HG02759 (cell line): ENCODE data around the gene PRR18.

ENCODE experiments used
- ATAC-seq: cut with Tn5 transposase; IDR thresholded peaks from one replicate; pipeline ENCODE4 v1.9.1; 2021; ENCODE audit warnings: mild to moderate bottlenecking, moderate library complexity; ENCODE audit not compliant: unreplicated experiment

Gene PRR18

DNA sequence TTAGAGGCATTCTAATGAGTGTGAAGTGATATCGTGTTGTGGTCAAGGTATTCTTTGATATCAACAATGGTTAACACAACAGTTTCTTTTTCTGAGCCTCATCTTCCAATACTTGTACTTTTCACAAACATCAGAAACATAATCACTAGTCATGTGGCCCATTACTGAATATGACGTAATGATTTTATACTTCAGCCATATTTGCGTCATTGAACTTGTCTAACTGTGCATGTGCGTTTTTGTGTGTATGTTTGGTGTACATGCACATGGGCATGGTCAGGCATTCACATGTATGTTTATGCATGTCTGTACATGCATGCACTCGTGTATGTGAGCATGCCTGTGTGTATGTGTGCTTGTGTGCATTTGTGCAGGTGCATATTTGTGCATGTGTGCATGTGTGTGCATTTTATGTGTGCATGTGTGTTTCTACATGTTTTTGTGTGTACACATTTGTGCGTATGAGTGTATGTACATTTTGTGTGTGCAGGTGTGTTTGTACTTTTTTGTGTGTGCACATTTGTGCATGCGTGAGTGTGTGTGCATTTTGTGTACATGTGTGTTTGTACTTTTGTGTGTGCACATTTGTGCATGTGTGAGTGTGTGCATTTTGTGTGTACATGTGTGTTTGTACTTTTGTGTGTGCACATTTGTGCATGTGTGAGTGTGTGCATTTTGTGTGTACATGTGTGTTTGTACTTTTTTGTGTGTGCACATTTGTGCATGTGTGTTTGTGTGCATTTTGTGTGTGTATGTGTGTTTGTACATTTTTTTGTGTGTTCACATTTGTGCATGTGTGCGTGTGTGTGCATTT lies 29.4 kb downstream of the PRR18 start:
- no peak for ATAC-seq

DNA sequence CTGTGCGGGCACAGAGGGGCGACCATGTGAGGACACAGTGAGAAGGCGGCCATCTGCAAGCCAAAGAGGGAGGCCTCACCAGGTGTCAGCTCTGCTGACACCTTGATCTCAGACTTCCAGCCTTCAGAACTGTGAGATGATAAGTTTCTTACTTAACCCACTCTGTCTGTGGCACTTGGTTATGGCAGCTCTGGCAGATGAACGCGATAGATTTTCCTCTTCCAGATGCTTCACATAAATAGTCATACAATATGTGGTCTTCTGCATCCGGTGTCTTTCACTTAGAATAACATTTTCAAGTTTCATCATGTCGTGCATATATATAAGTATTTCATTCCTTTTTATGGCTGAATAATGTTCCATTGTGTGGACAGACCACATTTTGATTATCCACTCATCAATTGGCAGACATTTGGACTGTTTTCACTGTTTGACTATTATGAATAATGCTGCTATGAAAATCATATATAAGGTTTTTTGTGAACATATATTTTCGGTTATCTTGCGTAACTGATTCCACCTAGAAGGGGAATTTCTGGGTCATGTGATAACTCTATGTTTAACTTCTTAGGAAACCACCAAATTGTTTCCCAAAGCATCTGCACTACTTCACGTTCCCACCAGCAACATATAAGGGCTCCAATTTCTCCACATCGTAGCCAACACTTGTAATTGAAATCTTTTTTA lies 30.2 kb downstream of the PRR18 start:
- ATAC-seq = no peak

DNA sequence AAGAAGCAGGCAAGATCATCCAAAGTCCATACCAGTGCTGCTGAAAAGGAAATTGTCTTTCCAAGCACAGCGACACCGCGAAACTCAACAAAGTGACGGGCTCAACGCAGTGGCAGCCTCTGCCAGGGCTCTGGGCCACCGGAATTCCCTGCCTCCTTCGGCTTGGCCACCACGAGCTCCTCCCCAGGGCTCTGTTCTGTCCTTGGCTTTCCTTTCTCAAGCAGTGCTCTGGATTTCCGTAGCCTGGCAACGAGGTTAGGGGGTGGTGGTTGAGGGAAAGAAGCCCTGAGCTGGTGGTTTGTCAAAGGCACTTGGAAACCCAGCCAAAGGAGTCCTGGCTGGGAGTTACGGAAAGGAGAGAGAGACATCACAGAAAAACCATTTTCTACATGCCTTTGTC lies 31.2 kb downstream of the PRR18 start:
- no peak for ATAC-seq

DNA sequence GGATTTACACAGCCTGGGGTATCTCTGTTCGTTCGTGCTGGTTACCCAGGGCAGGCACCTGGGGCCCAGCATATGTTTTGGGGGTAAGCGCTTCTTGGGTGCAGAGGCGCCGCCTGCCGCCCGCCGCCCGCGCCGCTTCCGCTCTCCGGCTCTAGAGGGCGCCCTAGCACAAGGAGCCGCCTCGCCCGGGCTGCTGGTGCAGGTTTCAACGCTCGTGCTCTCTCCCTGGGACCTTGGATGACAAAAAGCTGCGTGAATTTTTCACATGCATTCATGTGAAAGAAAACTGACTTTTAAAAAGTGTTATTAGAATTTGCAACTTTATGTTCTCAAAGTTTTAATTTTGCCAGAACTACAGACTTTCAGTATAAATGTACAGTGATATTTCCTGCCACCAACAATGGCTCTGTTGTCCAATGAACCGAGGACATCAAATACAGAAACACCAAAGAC lies 32.5 kb downstream of the PRR18 start:
- peak; percentile 86 for ATAC-seq

DNA sequence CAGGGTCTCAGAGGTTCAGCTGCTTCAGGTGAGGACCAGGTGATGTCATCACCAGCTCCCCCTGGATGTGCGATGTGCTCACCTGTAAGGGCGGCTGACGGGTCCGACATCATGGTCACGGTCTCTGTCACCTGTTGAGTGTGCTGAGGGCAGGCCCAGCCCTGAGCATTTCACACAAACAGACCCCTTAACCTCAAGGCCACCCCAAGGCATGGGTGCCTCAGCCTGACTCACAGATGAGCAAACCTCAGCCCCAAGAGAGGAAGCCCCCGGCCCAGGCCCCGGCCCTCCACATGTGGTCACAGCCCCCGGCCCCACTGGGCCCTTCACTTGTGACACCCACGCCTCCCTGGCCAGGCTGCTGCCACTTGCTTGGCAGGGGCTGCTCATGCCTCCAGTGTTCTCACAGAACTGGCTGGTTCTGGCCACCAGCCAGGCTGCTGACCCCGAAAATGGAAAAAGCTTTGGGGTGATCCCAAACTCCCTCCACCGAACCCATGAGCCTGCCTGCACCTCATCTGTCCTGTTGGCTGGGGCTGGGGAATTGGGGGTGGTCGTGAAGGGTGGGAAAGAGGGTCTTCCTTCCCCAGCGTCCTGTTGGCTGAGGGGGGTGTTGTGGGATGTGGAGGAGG lies 33.3 kb downstream of the PRR18 start:
- ATAC-seq = no peak

DNA sequence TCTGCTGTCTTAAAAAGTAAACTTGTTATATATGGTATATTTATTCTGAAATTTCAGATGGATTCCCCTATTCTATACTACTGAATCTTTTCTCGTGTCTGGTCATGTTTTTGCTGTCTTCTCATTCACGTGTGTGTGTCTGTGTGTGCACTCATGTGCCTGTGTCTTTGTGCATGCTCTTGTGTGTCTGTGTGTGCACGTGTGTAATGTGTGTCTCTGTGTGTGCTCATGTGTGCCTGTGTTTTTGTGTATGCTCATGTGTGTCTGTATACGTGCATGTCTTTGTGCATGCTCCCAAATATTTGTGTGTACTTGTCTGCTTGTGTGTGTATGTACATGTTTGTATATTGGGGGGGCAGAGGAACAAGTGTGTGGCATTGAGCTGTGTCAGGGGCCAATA lies 34.0 kb downstream of the PRR18 start:
- ATAC-seq = no peak

DNA sequence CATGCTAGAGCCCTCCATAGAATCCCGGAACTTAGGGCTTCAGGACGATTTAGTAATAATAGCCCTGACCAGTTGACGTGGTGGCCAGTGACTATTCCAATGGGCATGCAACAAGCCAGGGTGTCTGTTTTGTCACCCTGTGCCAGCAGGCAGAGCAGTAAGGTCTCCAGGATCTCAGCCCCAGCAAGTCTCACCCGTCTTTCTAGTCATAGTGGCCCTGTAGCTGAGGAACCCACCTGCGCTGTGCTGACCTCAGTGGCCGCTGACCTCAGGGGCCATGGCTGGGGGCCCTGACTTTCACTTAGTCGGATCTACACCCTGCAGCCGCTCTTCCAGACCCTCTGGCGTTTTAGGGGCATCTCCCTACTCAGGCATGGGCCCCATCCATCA lies 36.8 kb downstream of the PRR18 start:
- no peak for ATAC-seq

DNA sequence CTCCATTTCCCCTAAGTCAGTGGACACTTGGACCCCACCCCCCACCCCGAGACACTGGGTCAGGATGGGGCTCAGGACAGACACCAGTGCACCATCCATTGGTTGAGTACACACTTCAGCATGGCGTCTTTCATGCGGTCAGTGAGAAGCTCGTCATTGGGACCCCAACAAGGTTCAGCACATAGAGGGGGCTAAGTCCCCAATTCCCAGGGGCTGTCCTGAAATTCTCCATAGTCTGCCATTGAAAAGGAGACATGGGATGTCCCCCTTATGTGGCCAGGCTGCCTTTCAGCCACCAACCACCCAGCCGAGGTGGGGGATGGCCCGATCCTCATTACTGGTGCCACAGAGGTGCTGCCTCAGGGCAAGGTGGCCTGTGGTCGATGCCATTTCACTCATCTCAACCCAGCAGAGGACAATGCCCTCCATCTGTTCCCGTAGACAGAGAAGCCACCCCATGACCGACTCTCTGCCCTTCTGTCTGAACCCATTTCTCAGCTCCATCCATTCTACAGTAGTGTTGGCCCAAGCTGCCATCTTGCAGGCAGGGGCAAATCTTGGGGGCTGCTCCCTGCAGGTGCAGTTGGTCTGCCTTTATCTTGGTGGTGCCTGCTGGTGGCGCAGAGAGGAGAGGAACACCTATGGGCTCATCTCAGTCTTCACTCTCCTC lies 37.4 kb downstream of the PRR18 start:
- no peak for ATAC-seq

DNA sequence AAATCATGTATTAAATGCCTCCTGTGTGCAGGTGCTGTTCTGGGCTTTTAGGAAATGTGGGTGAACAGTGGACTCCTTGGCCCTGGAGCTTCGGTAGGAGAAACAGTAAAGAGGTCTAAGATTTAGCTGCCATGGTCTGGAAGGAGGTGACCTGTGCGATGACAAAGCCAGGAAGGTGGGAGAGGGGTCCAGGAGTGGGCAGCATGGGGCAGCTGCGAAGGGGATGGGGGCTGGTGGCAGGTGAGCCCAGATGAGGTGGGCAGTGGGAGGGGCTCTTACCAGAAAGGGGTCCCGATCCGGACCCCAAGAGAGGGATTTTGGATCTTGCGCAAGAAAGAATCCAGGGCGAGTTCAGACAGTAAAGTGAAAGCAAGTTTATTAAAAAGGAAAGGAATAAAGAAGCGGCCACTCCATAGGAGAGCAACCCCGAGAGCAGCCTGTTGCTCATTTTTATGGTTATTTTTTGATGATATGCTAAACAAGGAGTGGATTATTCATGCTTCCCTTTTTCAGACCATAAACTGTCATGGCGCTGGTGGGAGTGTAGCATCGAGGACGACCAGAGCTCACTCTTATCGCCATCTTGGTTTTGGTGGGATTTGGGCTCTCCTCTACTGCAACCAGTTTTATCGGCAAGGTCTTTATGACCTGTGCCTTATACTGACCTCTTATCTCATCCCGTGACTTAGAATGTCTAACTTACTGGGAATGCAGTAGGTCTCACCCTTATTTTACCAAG lies 38.7 kb downstream of the PRR18 start:
- ATAC-seq = no peak

DNA sequence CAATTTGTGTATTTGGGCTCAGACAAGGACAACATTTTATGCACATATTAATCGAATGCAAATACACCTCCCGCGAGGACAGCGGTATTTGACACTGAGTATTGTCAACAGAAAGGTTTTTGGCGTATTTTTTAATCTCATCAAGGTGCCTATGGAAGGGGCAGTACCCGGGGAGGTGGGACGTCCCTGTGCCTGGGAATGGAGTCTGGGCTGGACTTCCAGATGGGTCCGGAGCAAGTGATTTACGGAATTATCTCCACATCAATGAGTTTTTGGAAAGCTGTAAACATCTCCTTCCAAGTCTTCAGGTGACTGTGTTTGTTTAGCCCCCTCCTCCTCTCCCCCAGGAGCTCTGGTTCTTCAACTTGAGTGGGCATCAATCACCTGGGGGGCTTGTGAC lies 39.8 kb downstream of the PRR18 start:
- no peak for ATAC-seq

DNA sequence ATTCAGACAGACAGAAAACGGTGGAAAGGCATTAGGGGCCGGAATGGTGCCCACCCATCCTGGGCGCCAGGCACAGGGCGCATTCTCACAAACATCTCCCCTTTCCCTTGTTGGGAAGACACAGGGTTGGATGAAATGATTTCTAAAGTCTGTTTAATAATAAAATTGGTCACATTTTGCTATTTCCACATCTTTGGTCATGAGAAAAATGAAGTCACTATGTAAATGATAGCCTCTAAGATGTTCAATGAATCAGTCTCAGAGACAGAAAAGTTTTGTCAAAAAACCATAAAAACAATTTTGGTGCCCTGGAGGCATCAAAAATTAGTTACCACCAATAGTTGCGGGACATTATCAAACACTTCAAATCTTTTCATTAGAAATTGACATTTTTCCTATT lies 40.7 kb downstream of the PRR18 start:
- no peak for ATAC-seq

DNA sequence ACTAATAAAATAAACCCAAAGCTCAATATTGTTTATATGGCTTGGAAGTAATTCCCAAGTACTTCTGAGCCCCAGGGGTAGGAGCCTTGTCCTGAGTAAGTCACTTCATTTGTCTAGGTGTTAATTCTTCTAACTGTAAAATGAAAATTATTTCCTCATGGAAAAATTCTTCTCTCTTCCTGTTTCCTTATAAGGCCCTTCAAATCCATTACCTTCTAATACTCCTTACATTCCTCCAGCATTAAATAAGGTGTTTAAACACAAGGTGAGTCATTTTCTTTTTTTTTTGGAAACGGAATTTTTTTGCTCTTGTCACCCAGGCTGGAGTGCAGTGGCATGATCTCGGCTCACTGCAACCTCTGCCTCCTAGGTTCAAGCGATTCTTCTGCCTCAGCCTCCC lies 41.9 kb downstream of the PRR18 start:
- no peak for ATAC-seq

DNA sequence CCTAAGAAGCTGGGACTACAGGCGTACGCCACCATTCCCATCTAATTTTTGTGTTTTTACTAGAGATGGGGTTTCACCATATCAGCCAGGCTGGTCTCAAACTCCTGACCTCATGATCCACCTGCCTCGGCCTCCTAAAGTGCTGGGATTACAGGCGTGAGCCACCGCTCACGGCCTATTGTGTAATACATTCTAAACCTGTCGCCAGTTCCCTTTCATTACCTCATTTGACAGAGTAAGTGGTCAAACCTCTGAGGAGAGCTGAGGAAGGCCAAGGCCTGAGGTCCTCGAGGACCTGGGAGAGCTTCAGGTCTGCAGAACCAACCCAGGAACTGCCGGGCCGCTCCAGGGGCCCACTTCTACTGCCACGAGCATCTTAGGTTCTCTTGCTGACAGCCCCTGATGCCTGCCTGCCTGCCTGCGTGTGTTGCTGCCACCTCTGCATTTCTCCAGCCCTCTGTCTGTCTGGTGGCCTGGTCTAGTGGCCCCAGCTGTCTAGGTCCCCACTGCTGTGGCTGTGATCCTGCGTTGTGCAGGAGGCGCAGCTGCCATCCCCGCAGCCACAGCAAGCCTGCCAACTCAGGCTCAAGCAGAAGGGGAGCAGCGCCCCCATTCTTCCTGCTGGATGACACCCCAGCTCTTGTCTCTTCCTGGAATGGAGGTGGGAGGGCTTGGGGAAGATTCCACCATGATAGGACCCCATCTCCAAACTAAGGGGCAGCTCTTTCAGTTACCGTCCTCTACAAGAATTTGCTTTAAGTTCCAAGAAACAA lies 45.3 kb downstream of the PRR18 start:
- ATAC-seq = no peak

DNA sequence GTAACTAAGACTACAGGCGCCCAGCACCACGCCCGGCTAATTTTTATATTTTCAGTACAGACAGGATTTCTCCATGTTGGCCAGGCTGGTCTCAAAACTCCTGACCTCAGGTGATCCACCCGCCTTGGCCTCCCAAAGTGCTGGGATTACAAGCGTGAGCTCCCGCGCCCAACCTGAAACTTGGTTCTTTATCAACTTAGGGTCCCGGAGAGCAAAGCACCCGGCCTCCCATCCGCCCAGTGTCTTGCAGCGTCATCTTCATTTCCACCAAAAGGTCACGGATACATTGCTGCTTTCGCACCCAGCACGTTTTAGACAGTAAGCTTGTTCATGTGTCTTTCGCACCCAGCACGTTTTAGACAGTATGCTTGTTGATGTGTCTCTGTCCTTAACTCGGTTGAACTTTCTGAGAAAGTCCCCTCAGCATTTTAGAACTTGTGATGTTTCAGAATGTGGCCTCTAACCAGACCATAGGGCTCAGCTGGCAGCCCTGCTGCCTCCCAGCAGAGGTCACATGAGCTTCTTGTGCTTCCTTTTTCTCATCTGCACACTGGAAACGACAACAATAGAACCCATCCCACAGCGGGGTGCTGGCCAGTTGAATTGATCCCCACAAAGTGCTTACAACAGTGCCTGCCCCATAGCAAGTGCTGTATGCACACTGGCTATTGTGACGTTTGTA lies 48.8 kb downstream of the PRR18 start:
- peak; percentile 34 for ATAC-seq

DNA sequence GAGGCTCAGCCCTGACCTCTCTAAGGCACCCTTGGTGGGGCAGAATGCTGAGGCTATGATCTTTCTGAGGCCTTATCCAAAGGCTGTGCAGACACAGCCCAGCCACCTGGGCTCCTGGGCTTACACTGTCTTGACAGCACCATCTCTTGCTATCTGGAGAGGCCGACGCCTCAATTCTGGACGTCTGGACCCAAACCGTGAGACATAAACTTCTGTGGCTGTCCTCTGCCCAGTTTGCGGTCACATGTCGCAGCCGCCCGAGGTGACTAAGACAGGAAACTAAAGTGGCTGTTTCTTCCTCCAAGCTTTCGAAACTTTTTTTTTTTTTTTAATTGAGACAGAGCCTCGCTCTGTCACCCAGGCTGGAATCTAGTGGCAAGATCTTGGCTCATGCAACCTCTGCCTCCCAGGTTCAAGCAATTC lies 49.3 kb downstream of the PRR18 start:
- peak; percentile 87 for ATAC-seq

DNA sequence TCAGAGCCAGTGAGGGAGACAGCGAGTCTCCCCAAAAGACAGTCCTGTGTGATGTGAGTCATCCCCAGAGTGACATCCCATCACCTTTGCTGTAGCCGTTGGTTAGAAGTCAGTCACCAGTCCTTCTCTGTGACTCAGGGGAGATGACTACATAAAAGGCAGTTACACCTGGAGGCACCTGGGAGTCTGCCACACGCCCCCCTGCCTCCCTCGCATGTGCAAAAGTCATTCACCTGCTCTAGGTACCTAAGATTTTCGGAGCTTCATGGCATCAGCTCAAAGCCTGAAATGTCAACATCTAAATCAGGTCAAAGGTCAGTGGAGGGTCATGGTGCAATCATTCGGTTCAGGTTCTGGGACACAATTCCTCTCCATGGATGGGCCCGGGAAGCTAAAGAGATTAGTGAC lies 50.3 kb downstream of the PRR18 start:
- no peak for ATAC-seq
